NCI-H1694 (cell line): ENCODE results near the gene VPS37B.
A peak's percentile ranks its signal among the peaks of the same experiment; 100 is the strongest.
"Not testable (repeated sequence)": the region's sequence is repeated elsewhere in the genome, so short reads cannot be mapped to it uniquely, and the experiment has no call there.

Experiments
- DNase-seq: peaks from one replicate; lab custom pipeline; 2025; lab: John Stamatoyannopoulos, UW

VPS37B gene

DNA sequence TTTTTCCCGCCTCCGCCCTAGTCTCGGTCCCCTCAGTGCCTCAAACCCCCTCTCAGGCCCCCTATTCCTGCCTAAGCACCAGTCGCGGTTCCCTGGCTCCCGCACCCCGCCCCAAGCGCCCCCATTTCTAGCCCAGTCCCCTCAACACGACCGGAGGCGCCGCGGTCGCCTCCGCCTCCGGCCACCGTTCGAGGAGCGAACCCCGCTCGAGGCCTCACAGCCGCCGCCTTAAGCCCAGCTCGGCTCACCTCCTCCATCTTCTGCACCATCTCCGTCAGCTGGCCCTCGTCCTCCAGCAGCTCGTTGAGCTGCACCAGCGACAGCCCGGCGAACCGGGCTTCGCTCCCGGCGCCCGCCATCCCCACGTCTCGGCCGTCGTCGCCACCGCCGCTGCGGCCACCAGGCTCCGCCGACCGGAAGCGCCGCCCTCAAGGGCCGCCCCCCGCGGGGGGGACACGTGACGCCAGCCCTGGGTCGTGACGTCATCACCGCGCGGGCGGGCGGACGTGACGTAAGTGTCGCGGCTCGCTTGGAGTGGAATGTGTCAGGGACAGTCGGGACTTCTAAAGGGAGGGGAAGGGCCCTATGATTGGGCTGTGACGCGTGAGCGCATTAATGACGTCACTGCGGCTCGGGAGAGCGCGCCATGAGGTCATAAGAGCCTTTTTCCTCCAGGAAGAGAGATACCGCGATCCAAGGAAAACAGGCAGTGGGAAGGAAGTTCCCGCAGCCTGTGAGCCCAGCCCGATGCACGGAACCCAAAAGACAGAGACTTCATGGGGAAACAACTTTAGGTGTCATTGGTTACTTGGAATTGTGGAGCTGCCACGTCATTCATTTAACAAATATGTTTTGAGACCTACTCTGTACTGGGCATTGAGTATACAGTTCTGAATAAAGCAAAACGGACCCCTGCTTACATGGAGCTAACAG, at the start of gene VPS37B:
TSS of gene VPS37B (minus strand) at position 421 of the 933 bp plus-strand sequence. CDS start at position 359, 62 bp downstream.
- no peak for DNase-seq

DNA sequence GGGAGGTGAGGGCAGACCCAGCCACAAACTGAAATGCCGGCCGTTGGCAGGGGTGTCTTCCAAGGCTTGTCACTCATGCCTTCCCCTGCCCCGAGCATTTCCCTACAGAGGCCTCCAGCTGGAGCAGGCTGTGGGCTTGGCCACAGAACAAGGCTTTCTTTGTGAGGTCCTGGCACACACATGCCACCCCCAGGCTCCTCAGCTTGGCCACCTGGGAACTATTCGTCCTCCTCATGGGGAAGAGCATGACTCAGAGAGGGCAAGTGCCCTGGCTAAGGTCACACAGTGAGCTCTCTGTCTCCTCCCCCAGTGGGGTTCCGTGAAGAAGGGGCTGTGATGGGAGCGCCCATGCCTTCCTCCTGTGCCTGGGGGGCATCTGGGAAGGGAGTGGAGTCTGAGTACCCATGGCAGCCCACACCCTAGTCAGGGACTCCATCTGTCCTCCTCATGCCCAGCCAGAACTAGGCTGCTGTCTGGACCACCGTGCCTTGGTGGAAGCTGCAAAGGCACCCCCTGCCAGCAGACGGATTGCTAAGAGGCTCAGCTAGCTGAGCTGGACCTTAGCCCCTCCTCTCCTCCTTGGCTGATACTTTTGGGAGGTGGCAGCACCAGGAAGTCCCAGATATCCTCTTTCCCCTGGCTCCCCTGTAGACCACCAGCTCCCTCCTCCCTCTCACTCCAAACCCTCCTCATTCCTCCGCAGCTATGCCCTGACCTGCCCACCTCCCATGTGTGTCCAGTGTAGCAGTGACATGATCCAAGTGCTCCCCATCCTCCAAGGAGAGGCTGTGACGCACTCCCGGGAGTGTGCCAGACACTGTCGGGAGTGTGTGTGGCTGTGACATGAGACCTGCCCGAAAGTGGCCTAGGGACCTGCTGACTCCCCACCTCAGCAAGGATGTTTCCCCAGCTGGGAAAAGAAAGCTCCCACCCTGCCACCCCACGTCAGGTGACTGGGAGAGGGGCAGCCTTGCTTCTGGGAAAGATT, 49.0 kb upstream of the VPS37B start:
- DNase-seq, result no peak

GRCh38 chr12:122943196-122943595, 47.3 kb upstream of the VPS37B start:
- DNase-seq, result no peak

GRCh38 chr12:122942637-122943036, 46.7 kb upstream of the VPS37B start:
- no peak for DNase-seq

DNA sequence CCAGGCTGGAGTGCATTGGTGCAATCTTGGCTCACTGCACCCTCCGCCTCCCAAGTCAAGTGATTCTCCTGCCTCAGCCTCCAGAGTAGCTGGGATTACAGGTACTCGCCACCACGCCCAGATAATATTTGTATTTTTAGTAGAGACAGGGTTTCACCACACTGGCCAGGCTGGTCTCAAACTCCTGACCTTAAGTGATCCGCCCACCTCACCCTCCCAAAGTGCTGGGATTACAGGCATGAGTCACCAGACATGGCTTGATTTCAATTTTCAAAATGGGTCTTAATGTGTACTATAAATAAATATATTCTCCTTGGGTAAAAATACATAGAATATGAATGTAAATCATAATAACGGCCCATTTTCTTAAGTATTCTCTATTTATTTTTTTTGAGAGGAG, 45.4 kb upstream of the VPS37B start:
- DNase-seq, result not testable (repeated sequence)

DNA sequence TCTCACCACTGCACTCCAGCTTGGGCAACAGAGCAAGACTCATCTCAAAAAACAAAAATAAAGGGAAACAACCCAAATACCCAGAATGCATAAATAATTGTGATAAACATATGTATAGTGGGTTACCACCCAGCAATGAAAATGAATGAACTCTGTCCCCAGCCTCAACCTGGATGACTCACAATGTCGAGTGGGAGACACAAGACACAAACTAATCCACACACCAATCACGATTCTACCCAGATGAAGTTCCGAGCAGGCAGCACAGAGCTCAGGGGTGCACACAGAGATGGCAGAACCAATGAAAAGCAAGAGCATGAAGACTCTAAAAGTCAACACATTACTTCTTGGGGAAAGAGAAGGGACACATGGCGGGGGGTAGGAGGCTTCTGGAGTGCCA, 43.2 kb upstream of the VPS37B start:
- no peak for DNase-seq

DNA sequence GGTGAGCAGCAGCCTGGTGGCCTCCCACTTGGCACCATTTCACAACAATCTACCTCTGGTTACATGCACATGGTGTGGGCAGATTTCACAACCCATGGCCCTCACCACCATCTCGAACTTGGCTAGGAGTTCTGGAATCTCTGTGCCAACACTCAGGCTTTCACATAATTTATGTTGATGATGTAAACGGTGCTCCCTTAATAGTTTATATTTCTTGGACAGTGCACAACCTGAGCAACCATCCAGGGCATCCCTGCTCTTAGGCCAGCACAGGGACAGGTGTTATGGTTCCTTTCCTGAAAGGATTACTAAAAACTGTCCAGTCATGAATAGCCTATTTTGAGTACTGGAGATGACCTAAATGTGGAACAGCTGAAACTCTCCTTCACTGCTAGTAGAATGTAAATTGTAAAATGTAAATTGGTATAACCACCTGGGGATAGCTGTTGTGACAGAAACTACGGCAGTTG, 41.7 kb upstream of the VPS37B start:
- DNase-seq, result no peak

DNA sequence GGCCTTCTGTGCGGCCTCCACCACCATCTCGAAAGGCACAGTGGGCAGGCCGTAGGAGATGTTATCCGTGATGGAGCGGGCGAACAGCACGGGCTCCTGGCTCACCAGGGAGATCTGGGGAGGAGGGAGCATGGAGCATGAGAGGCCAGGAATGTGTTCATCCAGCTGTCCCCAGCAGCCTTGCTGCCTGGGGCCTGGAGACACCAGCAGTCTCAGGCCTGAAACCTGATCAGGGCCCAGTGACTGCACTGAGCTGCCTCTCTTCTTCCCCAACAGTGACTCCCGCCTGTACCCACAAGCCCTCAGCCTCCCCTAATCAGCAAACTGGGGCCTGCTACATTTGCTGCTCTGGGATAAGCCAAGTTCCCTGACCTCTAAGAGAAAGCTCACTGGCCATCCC, 39.4 kb upstream of the VPS37B start:
- no peak for DNase-seq

- no peak for DNase-seq
Measured at GRCh38 chr12:122934722-122935121, 38.8 kb upstream of the VPS37B start.

GRCh38 chr12:122932207-122932606, 36.3 kb upstream of the VPS37B start:
- DNase-seq, result no peak

DNA sequence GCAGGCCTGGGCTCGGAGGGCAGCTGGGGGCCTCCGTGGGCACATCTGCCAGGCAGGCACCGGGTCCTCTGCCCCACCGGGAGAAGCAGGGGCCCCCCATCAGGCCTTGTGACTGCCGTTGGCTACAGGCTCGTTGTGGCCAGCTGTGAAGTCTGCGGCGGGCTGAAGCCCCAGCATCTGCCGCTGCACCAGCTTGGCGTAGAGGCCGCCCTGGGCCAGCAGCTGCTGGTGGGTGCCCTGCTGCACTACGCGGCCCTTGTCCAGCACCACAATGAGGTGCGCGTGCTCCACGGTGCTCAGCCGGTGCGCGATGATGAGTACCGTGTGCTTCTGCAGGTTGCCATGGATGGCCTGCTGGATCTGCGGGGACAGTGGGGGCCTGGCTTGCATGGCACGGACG, 33.9 kb upstream of the VPS37B start:
- DNase-seq, result no peak

GRCh38 chr12:122929148-122929538, 33.2 kb upstream of the VPS37B start:
- no peak for DNase-seq

- no peak for DNase-seq
Measured at GRCh38 chr12:122928404-122929147, 32.7 kb upstream of the VPS37B start.

GRCh38 chr12:122927756-122928403, 32.0 kb upstream of the VPS37B start:
- DNase-seq, result no peak

GRCh38 chr12:122921917-122922316, 26.0 kb upstream of the VPS37B start:
- no peak for DNase-seq

DNA sequence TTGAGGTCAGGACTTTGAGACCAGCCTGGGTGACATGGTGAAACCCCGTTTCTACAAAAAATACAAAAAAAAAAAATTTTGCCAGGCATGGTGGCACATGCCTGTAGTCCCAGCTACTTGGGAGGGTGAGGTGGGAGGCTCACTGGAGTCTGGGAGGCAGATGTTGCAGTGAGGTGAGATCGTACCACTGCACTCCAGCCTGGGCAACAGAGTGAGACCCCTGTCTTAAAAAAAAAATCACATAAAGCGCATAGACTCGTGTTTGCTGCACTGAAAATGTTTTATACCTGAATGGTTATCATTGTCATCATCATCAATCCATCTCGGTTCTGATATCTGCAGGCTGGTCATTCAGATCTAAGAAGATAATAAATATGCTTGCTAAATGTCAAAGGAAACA, 24.8 kb upstream of the VPS37B start:
- no peak for DNase-seq

DNA sequence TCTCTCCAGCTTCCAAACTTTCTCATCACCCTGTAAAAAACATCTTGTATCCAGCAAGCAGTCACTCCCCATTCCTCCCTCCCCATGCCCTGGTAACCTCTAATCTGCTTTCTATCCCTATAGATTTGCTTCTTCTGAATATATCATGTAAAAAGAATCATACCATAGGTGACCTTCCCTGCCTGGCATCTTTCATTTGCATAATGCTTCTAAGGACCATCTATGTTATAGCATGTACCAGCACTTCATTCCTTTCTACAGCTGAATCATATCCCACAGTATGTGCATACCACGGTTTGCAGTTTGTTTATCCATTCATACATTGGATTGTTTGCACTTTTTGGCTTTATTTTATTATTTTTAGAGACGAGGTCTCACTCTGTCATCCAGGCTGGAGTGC, 22.9 kb upstream of the VPS37B start:
- DNase-seq, result no peak

- DNase-seq, result no peak
Measured at GRCh38 chr12:122917507-122918121, 21.7 kb upstream of the VPS37B start.

GRCh38 chr12:122909442-122910288, 13.7 kb upstream of the VPS37B start:
- peak; percentile 24 for DNase-seq

GRCh38 chr12:122908915-122909314, 13.0 kb upstream of the VPS37B start:
- DNase-seq, result no peak
